Myocyte (in vitro differentiated cells): ENCODE data around the gene IQGAP3. TPM values are rescaled to one million over a fixed set of nuclear protein-coding genes. Genes with fewer than 3 reads are reported as not detected.
"Not testable (repeated sequence)": the region's sequence is repeated elsewhere in the genome, so short reads cannot be mapped to it uniquely, and the experiment has no call there.

Source experiments
- DNase-seq: peaks from one replicate; pipeline ENCODE4 v3.0.0-alpha.2; 2012; ENCODE audit warnings: low read depth
- polyA plus RNA-seq: library from polyadenylated mRNA; unstranded; fragments of >200 nt; gene quantifications from one replicate; pipeline ENCODE4 v1.2.1, GENCODE V29; 2012; ENCODE audit warnings: missing spikeins
- total RNA-seq: library from RNA; depleted of rRNA; stranded (reverse); fragments of >200 nt; gene quantifications from 2 replicates; pipeline ENCODE4 v1.2.3, GENCODE V29; 2014

The IQGAP3 gene
- 0.24 and 0.52 TPM in 2 replicates for total RNA-seq
- 0.23 TPM for polyA plus RNA-seq

DNA sequence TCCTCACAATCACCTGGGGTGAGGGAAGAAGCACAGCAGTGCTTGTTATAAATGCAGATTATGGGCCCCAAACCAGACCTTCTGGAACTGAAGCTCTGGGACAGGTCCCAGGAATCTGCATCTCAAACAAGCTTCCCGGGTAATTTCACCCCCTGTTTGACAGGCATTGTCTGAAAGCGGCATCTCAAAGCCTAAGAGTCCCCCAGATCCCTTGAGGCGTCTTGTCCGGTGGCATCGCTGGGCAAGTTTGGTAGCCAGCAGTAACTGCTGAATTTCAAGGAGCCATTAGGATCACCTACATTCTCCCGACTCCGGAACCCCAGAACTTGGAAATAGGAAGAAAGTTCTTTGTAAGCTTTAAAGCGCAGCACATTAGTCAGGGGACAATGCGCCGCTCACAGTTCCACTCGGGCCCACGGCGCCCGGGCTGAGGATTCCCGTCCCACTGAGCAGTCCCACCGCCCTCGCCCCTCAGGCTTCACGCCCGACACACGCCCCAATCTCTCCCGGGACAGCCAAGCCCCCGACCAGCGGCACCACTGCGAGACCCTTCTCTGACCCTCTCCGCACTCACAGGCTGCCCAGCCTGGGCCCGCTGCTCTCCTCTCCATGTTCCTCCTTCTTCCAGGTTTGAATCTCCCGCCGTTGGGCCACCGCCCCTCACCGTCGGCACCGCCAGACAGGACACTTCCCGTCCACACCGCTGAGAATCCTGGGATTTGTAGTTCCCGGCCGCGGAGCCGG lies at the start of gene IQGAP3:
Gene IQGAP3, minus strand, starts transcription at position 647 of the 744 bp plus-strand sequence. Its CDS starts 36 bp downstream, at position 611.
- peak; percentile 88 for DNase-seq

DNA sequence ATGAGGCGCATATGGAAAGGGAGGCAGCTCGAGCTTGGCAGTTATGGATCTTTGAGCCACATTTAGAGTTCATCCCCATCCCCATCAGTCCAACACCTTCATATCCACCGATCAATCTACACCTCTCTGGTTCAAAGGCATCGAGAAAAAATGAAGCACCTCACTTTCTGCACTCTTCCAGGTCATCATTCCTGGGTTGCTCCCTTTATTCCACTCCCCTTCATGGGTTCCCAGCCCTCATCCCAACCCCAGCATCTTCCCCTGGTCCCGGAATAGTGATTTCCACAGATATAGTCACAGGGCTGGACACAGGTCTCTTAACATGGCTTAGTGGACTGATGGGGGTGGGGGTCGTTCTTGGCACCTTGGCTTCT lies 47.2 kb upstream of the IQGAP3 start:
- no peak for DNase-seq

DNA sequence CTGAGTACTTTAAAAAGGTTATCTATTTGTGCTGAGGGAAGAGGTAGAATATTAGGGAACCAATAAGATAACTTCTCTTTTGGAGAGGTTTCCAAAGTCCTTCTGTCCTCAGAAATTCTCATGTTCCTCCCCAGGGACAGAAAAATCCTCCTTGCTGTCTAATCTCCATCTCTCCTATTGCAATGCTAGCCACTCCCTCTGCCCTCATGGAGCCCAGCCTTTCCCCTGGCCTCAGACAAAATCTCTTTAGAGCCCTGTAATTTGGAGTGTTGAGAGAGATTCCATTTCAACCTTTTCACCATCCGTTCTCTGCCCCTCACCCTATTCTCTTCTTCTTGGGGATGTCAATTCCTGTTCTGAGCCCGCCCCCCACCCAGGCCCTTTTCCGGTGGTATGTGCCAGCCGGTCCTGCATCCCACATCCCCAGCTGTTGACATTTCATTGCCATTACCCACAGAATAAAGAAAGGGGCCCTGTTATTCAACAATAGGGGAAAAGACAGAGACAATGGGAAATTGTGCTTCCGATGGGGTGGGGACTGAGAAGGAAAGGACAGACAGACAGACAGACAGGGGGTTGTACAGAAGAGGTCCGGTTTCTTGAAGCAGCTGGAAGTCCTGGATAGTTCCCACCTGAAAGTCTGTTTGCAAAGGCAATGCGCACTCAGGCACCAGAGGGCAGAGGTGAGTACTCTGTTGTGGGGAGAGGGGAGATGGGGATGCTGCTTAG lies 46.7 kb upstream of the IQGAP3 start, which contains the start of gene HAPLN2:
Gene HAPLN2, plus strand, starts transcription at position 563 of the 729 bp plus-strand sequence. CDS start 4,076 bp downstream, outside the sequence.
- no peak for DNase-seq

DNA sequence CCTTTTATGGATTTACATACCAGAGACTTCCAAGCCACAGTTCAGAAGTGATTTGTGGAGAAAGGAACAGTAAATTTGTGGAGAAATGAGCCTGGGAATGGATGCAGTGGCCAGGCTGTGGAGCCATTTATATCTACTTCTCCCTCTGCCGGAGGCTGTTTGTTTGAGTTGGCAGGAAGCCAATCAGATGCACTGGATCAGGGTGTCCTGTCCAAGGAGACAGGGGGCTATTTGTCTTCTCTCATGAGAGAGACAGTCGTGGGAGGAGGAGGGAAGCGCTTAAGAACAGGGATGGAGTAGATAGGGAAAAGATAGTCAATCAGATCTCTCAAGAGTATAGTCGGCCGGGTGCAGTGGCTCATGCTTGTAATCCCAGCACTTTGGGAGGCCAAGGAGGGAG lies 44.1 kb upstream of the IQGAP3 start:
- peak; percentile 48 for DNase-seq

DNA sequence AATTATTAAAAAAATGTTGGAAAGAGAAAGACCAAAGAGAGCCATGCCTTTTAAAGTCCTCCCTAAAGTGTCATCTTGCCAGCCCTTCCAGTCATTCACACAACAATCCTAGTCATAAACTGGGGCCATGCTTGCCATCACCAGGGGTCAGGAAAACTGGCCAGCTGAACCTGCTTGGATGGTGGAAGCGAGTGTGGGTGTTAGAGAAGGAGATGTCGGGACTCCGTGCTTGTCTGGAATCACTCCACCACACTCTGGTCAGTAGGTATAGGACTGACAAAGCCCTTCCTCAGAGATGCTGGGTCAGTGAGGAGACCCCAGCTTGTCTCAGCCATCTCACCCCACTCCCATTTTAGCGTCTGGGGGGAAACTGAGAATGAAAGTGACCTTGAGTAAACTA lies 43.6 kb upstream of the IQGAP3 start:
- DNase-seq, result no peak

- DNase-seq, result no peak
These were observed 40.3 kb upstream of the IQGAP3 start for GRCh38 chr1:156612666-156613065.

- not testable (repeated sequence) for DNase-seq
These were observed 37.7 kb upstream of the IQGAP3 start for GRCh38 chr1:156610072-156610471.

DNA sequence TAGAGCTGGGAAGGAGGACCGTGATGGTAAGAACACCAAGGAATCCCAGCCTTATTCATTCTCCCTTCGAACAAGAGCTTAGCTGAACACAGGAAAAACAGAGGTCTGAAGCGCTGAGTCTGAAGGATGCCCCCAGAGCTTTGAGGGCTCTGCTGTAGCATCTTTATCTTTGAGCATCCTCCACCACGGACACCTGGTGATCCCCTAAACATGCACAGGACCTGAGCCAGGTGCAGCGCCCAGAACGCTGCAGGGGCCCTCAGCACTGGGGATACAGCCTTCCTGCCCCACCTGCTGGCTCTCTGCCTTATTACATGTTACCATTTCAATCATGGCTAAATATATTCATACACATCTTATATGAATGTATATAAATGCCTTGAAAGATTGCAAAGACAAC lies 36.6 kb upstream of the IQGAP3 start:
- no peak for DNase-seq

DNA sequence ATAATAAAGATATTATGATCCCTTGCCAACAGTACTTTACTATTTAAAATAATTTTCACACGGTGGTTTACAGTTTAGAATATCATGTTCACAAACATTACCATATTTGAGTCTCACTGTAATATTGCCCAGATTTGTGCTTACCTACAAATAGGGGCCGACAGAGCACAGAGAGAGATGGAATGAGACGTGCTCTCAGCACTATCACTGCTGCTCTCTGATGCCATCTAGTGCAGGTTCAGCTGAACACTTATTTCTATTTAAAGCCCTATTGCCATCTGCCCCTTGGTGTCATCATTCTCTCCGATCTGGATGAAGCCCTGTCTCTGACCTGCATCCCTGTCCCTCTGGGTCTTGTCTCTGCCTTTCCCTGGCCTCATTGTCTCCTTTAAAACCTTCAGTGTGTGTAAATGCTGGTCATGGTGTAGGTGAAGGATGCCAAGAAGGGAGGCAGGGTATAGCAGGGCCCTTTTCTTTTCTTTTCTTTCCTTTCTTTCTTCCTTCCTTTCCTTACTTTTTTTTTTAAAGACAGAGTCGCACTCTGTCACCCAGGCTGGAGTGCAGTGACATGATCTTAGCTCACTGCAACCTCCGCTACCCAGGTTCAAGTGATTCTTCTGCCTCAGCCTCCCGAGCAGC lies 35.8 kb upstream of the IQGAP3 start:
- DNase-seq, result peak; percentile 85

GRCh38 chr1:156607344-156607743 lies 35.0 kb upstream of the IQGAP3 start:
- not testable (repeated sequence) for DNase-seq

- DNase-seq, result no peak
These were observed 30.2 kb upstream of the IQGAP3 start for GRCh38 chr1:156602557-156602993.

DNA sequence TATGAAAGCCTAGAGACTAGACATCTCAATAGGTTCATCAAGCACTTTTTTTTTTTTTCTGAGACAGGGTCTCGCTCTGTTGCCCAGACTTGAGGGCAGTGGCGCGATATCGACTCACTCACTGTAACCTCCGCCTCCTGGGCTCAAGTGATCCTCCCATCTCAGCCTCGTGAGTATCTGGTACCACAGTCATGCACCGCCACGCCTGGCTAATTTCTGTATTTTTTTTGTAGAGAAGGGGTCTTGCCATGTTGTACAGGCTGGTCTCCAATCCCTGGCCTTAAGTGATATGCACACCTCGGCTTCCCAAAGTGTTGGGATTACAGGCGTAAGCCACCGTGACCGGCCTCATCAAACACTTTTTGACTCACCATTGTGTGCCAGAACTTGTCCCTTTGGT lies 29.5 kb upstream of the IQGAP3 start:
- DNase-seq, result no peak

DNA sequence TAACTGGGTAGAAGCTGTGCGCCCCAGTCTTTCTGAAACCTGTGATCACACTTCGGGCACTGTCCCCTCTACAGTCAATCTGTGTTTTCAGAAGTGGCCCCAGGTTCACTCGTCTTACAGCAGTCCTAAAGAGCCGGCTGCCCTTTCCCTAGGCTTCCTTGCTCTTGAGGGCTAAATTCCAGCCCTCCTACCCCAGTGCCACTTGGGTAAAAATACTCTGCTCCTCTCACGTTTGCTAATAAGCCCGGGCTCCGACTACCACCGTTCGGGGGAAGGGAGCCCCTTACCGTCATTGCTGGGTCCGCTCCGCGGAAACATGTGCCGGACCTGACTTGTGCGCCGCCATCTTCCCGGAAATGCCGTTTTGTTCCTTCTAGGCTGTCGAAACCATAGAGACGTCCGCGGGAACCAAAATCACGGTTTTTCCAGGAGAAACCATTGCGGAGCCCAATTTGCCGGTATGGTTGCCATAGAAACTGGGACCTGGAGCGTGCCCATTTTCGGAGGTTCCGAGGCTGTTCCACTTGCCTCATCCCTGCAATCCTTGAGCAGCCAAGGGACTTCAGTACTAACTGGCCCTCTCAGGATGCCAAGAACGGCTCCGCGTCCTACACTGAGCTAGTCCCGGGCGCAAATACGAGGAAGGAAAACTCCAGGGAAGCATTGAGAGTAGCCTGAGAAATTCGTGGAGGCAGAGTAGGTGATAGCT lies 28.9 kb upstream of the IQGAP3 start, which contains the start of gene GPATCH4:
Gene GPATCH4, minus strand, starts transcription at position 358 of the 709 bp plus-strand sequence.
- DNase-seq, result peak; percentile 90

DNA sequence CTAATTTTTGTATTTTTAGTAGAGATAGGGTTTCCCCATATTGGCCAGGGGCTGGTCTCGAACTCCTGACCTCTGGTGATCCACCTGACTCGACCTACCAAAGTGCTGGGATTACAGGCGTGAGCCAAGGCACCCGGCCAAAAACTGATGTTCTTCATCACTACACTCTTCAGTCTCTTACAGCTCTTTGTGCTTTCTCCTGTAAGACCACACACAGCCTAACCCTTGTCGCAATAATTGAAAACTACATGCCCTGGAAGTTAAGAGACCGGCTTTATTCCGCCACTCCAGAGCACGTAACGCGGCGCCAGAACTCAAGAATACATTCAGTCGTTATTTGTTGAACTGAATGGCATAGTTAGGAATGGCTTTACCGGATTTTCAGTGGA lies 28.4 kb upstream of the IQGAP3 start:
- no peak for DNase-seq

DNA sequence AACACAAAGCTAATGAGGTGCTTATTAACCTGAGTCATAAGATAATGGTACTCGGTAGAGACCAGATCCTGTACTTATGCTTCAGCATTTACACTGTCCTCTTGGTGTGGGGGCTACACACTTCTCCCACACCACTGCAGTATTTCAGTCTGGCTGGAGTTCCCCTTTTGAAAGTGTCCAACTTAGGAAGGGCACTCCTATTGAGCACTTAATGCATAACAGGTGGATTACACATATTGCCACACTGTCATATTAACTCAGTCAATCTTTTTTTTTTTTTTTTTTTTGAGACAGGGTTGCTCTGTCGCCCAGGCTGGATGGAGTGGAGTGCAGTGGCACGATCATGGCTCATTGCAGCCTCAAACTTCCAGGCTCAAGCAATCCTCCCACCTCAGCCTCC lies 27.4 kb upstream of the IQGAP3 start:
- no peak for DNase-seq

GRCh38 chr1:156598731-156599432 lies 26.5 kb upstream of the IQGAP3 start:
- DNase-seq, result no peak

- DNase-seq, result no peak
These were observed 25.8 kb upstream of the IQGAP3 start for GRCh38 chr1:156598125-156598524.

GRCh38 chr1:156596426-156596825 lies 24.1 kb upstream of the IQGAP3 start:
- DNase-seq, result no peak

GRCh38 chr1:156595016-156595415 lies 22.7 kb upstream of the IQGAP3 start:
- DNase-seq, result no peak

DNA sequence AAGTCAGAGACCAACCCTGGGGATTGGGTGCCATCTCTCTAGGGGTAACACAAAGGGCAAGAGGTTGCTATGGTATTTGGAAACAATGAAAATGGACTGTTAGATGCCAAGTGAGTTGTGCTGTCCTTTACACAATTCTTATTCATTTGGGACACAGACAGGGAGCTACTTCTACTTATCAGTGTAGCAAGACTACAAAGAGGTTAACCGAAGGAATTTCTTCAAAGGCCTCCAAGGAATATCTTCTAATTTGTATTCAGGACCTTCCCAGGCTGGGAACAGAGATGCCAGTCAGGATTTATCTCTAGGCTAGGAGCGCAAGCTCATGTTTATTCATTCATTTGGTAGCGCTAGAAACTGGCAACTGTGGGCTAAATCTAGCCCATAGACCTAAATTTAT lies 21.8 kb upstream of the IQGAP3 start:
- DNase-seq, result no peak

DNA sequence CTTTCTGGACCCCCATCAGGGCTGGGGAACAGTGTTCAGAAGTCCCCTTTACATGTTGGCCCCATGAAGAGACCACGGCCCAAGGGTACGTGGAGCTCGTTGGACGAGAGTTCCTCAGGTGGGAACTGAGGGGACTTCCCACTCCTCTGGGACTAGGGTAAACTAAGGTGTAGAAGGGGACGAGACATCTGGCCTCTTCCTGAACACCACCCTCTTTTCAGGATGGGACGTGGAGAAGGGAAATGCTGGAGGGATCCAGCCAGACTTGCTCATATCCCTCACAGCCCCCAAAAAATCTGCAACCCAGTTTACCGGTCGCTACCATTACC lies 21.3 kb upstream of the IQGAP3 start:
- DNase-seq, result no peak
